NCI-H524 (cell line): ENCODE measurements around the gene TTLL10.
A peak's percentile ranks its signal among the peaks of the same experiment; 100 is the strongest.

Source experiments
- DNase-seq, 2 experiments: peaks; one replicate each; lab custom pipeline; 2025; lab: John Stamatoyannopoulos, UW

The TTLL10 gene

DNA sequence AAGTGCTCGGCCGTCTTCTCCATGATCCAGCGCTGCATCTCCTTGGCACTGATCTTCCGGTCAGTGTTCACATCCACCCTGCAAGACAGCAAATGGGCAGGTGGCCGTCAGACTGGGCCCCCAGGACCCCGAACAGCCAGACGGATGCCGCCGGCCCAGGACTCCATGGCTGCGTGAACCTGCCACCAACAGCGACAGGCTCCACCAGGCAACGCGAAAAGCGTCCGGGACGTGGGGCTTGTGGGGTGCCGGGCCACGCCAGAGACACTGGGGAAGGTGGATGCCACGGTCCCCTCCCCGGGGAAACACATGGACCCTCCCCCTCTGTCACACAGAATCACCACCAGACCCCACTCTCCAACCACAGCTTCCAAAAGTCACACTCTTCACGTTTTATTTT, 50.2 kb downstream of the TTLL10 start:
- no peak for DNase-seq

DNA sequence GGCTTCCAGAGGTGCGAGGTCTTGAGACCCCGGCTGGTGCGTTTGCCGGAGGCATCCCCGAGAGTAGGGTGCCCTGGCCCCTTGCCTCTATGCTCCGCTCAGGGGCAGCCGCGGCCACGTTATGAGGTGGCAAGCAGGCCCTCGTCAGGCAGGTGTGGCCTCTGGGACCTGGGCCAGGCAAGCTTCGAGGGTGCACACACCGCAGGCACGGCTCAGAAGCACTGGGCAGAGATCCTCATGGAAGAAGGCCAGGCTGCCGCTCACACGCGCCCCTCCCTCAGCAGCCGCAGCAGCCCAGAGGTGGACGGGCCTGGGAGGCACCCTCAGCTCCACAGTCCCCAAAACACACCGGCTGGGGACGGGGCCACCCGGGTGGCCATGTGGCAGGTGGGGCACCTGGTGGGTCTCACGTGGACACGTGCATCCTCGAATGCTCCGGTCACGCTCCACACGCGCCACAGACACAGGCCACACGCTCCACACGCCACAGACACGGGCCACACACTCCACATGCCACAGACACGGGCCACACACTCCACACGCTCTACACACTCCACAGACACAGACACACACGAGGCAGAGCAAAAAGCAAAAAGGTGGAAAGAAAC, 51.7 kb downstream of the TTLL10 start:
- no peak for DNase-seq

DNA sequence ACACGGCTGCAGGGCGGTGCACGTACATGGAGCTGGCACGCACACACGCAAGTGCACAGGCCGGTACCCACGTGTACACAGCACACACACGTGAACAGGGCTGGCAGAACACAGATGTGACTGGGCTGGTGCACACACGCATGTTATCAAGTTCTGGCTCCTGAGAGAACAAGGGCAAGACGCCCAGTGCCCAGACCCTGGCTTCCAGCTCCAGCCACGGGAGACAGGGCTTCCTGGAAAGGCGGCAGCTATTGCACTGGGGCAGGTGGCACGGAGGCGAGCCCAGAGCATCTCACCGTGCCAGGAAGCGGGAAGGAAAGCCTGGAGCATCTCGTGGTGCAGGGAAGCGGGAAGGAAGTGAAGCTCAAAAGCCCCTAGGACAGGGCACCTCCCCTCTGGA, 52.2 kb downstream of the TTLL10 start:
- DNase-seq, result no peak

DNA sequence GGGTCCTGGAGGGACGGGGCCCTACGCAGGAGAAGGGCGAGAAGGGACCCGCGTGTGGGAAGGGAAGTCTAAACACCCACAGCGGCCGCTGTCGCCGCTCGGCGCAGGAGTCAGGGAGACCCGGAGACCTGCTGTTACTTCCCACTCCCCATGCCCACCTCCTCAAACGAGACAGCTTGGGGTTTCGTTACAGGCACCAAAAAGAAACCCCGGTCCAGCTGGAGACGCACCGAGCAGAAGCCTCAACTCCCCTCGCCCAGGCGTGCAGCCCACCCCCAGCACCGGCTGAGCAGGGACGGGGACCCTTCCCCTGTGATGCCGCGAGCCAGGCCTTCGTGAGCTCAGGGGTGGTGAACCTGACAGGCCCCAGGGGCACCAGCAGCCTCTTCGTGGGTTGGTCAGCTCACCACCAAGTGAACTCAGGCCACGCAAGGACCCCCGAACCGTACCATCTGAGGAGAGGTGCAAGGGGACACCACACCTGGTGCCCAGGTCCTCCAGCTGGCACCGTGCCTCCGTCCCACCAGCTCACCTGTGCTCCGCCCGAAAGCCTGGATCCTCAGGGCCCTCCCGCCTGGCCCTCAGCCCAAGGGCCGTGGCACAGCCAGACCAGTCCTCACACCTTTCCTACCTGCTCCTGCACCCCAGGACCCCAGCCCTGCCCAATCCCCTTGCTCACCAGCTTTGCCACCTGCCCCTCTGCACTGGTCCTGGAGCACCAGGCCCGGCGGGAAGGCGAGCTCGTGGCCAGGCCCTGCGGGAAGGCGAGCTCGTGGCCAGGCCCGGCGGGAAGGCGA, 53.1 kb downstream of the TTLL10 start:
- DNase-seq, result no peak

DNA sequence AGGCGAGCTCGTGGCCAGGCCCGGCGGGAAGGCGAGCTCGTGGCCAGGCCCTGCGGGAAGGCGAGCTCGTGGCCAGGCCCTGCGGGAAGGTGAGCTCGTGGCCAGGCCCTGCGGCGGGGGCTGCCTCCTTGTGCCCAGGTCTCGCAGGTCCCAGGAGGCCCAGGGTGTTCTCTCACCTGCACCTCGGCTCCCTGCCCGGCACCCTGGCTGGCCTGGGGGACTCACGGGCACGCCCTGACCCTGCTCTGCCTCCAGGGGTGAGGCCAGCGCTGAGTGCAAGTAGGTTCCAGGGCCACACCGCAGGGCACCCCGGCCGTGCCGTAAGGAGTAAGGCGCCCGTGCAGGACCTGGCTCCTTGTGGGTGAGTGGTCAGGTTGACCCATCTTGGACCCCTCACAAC, 53.7 kb downstream of the TTLL10 start:
- DNase-seq, result no peak

DNA sequence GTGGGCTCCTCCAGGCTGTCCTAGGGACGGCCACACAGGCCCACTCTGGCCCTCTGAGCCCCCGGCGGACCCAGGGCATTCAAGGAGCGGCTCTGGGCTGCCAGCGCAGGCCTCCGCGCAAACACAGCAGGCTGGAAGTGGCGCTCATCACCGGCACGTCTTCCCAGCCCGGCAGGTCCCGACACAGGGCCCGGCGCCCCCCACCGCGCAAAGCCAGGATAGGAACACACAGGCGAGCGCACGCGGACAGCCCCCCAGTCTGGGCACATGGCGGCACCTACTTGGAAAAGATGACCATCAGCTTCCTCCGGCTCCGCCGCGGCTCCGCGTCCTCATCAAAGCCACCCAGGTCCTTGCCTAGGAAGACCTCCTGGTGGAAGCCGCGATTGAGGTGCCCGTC, 54.5 kb downstream of the TTLL10 start:
- DNase-seq, result no peak

DNA sequence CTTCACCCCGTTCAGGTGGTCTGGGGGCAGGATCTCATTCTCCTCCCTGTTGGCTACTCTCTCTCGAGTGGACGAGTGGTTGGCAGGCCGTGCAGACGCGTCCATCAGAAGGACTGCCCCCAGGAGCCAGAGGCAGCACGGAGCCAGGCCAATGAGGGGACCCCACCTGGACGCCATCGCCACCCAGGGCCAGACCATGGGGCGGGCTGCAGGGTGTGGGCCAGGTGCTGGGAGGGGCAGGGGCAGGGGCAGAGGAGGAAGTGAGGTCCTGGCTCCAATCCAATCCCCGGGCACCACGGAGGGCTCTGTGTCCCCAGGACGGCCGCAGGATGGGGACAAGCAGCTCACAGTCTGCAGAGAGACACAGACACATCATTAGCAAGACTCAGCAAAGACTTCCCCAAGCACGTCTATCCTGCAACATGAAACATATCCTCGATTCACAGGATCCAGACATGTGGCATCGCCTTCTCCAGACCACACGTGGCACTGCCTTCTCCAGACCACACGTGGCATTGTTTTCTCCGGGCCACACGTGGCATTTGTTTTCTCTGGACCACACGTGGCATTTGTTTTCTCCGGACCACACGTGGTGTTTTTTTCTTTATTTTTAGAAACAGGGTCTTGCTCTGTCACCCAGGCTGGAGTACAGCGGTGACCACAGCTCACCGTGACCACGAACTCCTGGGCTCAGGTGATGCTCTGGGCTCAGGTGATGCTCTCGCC, 55.1 kb downstream of the TTLL10 start:
- no peak for DNase-seq

DNA sequence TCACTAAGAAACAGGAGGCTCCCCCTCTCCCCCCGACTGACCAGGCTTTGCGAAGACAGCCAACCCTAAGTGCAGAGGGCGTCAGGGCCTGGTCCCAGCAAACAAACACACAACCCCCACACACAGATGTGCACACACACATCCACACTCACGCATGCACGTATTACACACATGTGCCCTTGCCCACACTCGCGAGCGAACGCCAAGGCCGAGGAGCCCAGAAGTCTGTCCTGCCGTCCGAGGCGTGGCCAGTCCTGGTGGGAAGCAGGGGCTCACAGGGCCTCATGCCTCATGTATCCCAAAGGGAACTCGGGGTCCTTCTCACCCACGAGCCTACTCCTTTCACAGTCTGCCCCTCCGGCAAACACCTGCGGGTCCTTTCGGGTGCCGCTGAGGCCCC, 56.1 kb downstream of the TTLL10 start:
- no peak for DNase-seq

DNA sequence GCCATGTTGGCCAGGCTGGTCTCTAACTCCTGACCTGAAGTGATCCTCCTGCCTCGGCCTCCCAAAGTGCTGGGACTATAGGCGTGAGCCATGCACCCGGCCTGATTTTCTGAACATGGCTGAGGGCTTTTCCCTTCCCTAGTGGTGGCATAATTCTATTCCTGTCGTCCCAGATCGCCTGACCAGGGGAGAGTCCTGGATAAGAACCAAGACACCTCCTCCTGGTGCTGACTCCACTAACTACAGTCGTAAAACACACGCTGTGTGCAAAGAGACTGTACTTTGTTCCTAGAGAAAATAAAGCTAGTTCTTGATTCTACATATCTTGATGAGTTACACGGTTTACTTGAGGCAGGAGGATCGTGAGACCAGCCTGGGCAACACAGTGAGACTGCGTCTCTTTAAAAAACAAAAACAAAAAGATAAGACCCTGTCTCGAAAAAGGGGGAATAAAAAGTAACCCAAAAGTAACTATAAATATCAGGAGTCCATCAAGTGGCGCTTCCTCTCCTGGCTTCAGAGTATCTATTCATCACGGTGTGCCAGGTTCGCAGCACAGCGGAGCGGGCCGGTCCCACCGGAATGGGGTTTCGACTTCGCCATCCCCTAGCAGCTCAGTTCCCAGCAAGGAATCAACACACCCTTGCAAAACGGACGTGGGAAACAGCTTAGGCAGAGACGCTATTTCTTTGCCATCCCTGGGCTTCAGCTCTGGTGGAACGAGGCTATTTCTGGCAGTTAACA, 57.1 kb downstream of the TTLL10 start:
- no peak for DNase-seq

DNA sequence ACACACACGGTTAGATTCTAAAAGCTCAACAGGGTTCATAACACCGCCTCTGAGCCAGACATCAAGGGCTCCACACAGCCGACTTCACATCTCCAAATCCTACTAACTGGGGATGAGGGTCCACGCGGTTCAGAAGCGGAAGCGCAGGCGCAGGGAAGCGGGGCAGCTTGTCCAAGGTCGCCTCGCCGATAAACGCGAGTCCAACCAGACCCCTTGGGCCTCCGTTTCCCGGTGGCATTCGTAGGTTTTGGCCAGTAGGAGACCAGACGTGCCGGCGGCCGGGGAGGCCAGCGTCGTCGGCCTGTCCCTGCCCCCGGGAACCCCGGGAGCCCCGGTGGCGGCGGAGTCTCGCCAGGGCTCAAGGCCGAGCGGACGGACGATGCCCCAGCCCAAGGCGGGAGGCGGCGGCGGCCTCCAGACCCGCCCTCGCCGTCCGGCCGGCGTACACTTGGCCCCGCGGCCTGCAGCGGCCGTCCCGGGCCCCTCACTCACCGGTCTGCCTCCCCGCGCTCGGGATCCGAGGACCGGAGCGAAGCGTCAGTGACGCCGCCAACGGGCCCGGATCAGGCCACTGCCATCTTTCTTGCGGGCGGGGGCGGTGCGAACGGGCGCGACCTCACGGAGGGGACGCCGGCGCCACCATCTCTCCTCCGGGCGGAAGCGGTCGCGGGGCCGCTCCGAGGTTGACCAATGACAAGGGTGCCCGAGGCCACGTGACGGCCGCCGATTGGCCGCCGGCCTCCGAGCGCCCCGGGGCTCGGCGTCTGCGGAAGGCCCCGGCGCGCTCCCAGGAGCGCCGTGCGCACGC, 57.9 kb downstream of the TTLL10 start, which contains the start of gene SDF4:
Gene SDF4, minus strand, starts transcription at position 602 of the 808 bp plus-strand sequence. CDS start 3,229 bp downstream, outside the sequence.
- DNase-seq, result peak; percentile 84 to 91

DNA sequence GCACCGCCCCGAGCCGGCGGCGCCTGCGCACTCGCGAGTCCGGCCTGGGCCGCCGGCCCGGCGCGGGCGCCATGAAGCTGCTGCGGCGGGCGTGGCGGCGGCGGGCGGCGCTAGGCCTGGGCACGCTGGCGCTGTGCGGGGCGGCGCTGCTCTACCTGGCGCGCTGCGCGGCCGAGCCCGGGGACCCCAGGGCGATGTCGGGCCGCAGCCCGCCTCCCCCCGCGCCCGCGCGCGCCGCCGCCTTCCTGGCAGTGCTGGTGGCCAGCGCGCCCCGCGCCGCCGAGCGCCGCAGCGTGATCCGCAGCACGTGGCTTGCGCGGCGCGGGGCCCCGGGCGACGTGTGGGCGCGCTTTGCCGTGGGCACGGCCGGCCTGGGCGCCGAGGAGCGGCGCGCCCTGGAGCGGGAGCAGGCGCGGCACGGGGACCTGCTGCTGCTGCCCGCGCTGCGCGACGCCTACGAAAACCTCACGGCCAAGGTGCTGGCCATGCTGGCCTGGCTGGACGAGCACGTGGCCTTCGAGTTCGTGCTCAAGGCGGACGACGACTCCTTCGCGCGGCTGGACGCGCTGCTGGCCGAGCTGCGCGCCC, 58.6 kb downstream of the TTLL10 start, which contains the start of gene B3GALT6:
Gene B3GALT6, plus strand, starts transcription at position 30 of the 588 bp plus-strand sequence. Its CDS starts 42 bp downstream, at position 72.
- DNase-seq, result no peak

DNA sequence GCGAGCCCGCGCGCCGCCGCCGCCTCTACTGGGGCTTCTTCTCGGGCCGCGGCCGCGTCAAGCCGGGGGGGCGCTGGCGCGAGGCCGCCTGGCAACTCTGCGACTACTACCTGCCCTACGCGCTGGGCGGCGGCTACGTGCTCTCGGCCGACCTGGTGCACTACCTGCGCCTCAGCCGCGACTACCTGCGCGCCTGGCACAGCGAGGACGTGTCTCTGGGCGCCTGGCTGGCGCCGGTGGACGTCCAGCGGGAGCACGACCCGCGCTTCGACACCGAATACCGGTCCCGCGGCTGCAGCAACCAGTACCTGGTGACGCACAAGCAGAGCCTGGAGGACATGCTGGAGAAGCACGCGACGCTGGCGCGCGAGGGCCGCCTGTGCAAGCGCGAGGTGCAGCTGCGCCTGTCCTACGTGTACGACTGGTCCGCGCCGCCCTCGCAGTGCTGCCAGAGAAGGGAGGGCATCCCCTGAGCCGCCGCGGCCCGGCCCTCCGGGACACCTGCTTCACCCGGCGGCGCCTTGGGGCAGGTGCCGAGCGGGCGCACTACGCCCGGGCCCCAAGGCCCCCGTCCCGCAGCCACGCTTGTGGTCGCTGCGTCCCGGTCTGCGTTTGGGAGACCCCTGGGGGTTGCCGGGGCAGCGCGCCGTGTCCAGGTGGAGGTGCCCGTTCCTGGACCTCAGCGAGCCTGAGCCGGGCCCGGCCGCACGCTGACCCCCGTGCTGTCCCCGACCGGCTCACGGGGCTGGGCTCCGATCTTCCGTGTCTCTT, 59.3 kb downstream of the TTLL10 start:
- no peak for DNase-seq

DNA sequence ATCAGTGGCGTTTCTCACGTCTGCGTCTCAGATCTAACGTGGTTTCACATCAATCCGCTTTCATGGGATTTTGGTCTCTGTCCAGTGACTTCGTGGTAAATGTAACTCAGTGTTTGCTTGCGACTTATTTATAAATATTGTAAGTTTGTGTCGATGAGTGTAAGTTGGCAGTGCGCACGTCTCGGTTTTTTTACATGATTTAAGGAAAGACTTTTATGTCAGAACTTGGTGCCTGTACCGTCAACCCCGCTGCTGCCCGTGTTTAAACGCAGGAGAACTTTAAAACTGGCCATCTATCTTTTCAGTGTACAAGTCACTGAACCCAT, 59.9 kb downstream of the TTLL10 start:
- no peak for DNase-seq

DNA sequence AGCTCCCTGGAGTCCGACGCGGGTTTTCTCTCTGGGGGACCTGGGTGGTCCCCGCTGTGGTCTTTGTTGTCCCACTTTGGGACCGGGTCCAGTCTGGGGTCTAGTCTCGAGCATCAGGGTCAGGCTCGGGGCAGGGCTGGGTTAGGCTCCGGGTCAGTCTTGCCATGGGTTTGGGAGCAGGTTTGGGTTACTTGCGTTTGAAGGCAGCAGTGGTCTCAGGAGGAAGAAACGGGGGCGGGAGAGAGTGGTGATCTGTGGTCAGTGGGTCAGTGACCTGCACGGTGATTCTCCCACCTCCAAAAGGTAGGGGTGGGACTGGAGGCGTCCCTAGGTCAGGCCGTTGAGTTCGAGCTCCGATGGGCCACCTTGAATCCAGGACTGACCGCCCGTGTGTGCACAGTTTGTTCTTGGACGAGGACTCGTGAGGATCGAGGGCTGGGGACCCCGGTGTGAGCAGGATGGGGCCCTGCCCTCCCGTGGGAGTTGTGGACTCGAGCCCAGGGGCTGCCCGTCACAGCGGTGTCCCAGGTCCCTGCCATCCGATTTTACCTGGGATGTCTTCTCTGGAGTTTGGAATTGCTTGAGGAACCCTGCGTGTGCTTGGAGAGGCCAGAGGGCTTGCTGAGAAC, 60.6 kb downstream of the TTLL10 start:
- no peak for DNase-seq

DNA sequence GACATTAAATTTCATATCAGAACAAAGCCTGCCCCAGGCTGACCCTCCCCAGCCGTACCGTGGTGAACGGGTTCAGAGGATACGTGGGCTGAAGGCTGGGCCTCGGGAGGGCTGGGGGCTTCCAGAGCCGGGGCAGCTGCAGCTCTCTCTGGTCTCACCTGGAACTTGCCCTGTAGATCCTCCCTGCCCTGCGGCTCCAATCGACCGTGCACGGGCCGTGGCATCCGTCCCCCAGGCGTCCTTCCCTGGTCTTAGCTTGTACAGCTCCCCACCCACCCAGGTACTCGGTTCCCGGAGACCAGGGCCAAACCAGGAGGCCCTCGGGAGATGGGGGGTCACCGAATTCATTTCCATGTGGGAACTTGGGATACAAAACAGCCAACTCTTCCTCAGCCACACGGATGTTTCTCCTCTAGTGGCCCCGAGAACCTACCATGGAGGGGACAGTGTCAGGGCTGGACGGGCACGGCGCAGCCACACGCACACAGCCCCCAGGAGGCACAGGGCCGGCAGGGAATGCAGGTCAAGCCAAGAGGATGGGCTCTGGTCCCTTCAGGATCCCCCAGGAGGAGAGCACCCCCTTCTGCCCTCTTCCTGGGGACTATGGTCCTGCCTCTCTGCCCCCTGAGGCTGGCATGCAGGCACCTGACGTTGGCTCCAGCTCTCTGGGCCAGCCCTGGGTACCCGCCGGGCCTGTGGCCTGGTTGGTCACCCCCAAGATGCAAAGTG, 61.5 kb downstream of the TTLL10 start:
- no peak for DNase-seq

DNA sequence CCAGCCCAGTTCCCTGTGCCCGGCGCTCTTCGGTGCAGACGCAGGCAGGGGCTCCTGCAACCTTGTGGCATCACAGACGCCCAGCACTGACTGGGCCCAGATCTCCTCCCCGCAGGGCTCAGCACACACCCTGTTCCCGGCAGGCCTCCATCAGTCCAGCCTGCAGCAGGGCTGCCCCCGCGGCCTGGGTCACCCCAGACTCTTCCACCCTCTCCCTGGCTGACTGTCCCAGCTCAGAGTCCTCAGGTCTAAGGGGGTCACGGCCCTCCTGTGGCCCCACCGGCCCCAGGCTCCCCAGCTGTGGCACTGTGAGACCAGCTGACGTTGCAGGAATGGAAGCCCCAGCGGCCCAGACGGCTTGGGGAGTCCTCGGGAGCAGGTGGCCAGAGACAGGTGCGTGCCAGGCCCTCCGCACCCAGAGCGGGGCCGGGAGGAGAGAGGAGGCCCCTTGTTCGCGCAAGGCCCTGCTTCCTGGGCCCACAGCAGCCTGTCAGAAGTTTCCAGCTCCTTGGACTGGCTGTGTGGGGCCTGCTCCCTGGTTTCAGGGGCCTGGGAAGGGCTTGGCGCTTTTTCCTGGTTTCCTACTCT, 62.6 kb downstream of the TTLL10 start:
- DNase-seq, result no peak

DNA sequence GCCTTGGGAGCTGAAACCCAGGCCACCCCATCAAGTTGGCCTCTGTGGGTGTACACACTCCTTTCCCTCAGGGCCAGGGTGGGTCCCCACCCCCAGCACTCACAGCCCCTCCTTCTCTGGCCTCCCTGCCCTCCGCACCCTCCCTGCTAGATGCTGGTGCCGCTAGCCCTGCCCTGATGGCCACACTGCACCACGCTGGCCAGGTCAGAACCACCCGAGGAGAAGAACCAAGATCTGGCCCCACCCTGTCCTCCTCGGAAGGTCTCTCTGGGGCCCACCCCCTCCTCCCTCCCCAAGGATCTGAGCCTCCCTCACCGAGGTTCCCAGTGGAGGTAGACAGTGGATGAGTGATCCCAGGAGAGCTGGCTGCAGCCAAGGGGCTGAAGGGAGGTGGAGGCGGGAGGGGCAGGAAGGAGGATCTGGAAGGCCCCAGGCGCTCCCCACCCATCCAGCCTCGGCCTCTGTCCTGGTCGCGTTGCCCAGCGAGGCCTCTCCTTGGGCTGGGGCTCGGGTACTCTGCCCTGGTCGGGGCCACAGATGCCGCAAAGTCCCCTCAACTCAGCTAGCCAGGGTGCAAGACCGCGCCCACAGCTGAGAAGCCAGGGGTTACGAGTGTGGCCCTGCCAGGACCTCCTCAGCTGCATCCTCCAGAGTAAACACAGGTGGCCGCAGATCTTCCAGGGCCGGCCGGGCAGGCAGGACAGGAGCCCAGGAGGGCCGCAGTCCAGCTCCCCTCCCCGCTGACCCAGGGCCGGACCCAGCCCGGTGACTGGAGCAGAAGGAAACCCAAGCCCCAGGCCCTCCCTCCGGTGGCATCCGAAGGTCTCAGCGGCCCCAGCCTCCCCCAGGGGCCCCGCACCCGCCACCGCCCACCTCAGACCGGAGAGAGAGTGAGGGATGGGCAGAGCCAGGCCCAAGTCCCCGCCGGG, 63.5 kb downstream of the TTLL10 start:
- DNase-seq, result no peak
